PC-3 (cell line): ENCODE measurements around the gene NANS. TPM values are rescaled to one million over a fixed set of nuclear protein-coding genes. Genes with fewer than 3 reads are reported as not detected.

Experiments
- ATAC-seq: fragments of 200-7000 bp; cut with Tn5 transposase; 2 replicates; pipeline ENCODE4 v1.9.1; 2020; ENCODE audit warnings: mild to moderate bottlenecking, moderate library complexity
- BruUV-seq: library from RNA; stranded (reverse); fragments of 400-500 nt; replicated peaks from 2 replicates; lab custom pipeline; 2021; lab: Mats Ljungman, UMichigan
- CTCF ChIA-PET: fragments of 300-600 bp; sonication (Branson Sonifier 250); formaldehyde crosslinking; loops from one replicate; lab custom pipeline; 2022; ENCODE audit warnings: antibody characterized with exemption; lab: Charles Lee
- POLR2A ChIA-PET: fragments of 300-600 bp; sonication (Branson Sonifier 250); formaldehyde crosslinking; loops from one replicate; lab custom pipeline; 2022; ENCODE audit warnings: antibody characterized with exemption; ENCODE audit not compliant: unreplicated experiment; lab: Charles Lee
- DNase-seq: peaks from one replicate; pipeline ENCODE4 v3.0.0-alpha.2; 2015
- H2AFZ ChIP-seq: fragments of 300-600 bp; sonication (generic); 2 replicates; pipeline ENCODE4 v1.6.0; 2016; ENCODE audit warnings: antibody characterized with exemption, low read length
- H3F3A ChIP-seq: fragments of 300-600 bp; sonication (generic); one replicate; pipeline ENCODE4 v1.6.0; 2017; ENCODE audit warnings: antibody characterized with exemption, low read length, control low read depth, mild to moderate bottlenecking; ENCODE audit not compliant: unreplicated experiment
- H3K27ac ChIP-seq: fragments of 300-600 bp; sonication (generic); 2 replicates; pipeline ENCODE4 v1.5.1; 2016; ENCODE audit warnings: mild to moderate bottlenecking, low read length
- H3K27me3 ChIP-seq: fragments of 300-600 bp; sonication (generic); 2 replicates; pipeline ENCODE4 v1.6.1; 2016; ENCODE audit warnings: low read length, mixed read lengths
- H3K36me3 ChIP-seq: fragments of 300-600 bp; sonication (generic); 2 replicates; pipeline ENCODE4 v1.6.1; 2016; ENCODE audit warnings: low read depth, mixed run types, low read length, mixed read lengths
- H3K4me1 ChIP-seq: fragments of 300-600 bp; sonication (generic); 2 replicates; pipeline ENCODE4 v1.5.1; 2016; ENCODE audit warnings: low read length; ENCODE audit not compliant: insufficient read depth
- H3K4me2 ChIP-seq: fragments of 300-600 bp; sonication (generic); 2 replicates; pipeline ENCODE4 v1.6.0; 2016; ENCODE audit warnings: low read length
- H3K4me3 ChIP-seq: fragments of 300-600 bp; sonication (generic); 2 replicates; pipeline ENCODE4 v1.5.1; 2016; ENCODE audit warnings: mild to moderate bottlenecking, low read length, mixed read lengths
- H3K79me2 ChIP-seq: fragments of 300-600 bp; sonication (generic); 2 replicates; pipeline ENCODE4 v1.6.1; 2017; ENCODE audit warnings: low read length, mixed read lengths
- H3K9ac ChIP-seq: fragments of 300-600 bp; sonication (generic); 2 replicates; pipeline ENCODE4 v1.6.0; 2016; ENCODE audit warnings: mild to moderate bottlenecking, low read length
- H3K9me2 ChIP-seq: fragments of 300-600 bp; sonication (generic); replicated peaks from 2 replicates; pipeline ENCODE4 v1.6.1; 2016; ENCODE audit warnings: mixed run types, low read length, mixed read lengths
- H3K9me3 ChIP-seq: fragments of 300-600 bp; sonication (generic); 2 replicates; pipeline ENCODE4 v1.6.1; 2016; ENCODE audit warnings: low read length, mixed read lengths
- H4K20me1 ChIP-seq: fragments of 300-600 bp; sonication (generic); 2 replicates; pipeline ENCODE4 v1.6.1; 2016; ENCODE audit warnings: low read length, mixed read lengths
- EZH2 ChIP-seq: fragments of 300-600 bp; sonication (generic); IDR thresholded peaks from one replicate; pipeline ENCODE4 v1.6.1; 2017; ENCODE audit warnings: antibody characterized with exemption, mild to moderate bottlenecking, low read length; ENCODE audit not compliant: unreplicated experiment
- EZH2phosphoT487 ChIP-seq: fragments of 300-600 bp; sonication (generic); IDR thresholded peaks from 2 replicates; pipeline ENCODE4 v1.6.1; 2018; ENCODE audit warnings: mild to moderate bottlenecking, antibody characterized with exemption, low read length, borderline replicate concordance
- intact Hi-C: fragments of 100-400 bp; cut with micrococcal nuclease; formaldehyde crosslinking; loops from 2 replicates; pipeline ENCODE4 v1.9.0; 2023
- total RNA-seq: library from RNA; depleted of rRNA; stranded (reverse); fragments of >200 nt; gene quantifications from 2 replicates; pipeline ENCODE4 v1.2.3, GENCODE V29; 2014
- TF ChIP-seq, protein P1 (sequence below): fragments of 300-600 bp; sonication (generic); conservative IDR thresholded peaks from 2 replicates; pipeline ENCODE4 v1.5.1; 2017; ENCODE audit warnings: antibody characterized with exemption, low read depth, mild to moderate bottlenecking, low read length

The NANS gene
- total RNA-seq, 1 experiment from 2014 or later, result 93.0 TPM

DNA sequence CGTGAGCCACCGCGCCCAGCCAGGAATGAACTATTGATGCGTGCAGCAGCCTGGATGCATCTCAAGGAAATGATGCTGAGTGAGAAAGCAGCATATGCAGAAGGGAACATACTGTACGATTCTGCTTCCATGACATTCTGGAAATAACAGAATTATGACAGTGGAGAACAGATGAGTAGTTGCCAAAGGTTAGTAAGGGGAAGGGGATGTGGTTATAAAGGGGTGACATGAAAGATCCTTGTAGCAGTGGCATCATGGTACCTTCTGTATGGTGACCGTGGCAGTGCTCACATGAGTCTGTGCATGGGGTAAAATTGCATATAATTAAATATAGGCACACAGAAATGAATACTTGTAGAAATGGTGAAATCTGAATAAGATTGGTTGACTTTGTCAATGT, 13.0 kb downstream of the NANS start:
- POLR2A ChIA-PET, result no interaction called here
- H3K9me3 ChIP-seq, result no peaks in the 10 kb centered on the region
- TF ChIP-seq EZH2, result no peak
- TF ChIP-seq, protein P1, sequence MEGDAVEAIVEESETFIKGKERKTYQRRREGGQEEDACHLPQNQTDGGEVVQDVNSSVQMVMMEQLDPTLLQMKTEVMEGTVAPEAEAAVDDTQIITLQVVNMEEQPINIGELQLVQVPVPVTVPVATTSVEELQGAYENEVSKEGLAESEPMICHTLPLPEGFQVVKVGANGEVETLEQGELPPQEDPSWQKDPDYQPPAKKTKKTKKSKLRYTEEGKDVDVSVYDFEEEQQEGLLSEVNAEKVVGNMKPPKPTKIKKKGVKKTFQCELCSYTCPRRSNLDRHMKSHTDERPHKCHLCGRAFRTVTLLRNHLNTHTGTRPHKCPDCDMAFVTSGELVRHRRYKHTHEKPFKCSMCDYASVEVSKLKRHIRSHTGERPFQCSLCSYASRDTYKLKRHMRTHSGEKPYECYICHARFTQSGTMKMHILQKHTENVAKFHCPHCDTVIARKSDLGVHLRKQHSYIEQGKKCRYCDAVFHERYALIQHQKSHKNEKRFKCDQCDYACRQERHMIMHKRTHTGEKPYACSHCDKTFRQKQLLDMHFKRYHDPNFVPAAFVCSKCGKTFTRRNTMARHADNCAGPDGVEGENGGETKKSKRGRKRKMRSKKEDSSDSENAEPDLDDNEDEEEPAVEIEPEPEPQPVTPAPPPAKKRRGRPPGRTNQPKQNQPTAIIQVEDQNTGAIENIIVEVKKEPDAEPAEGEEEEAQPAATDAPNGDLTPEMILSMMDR, result no peak
- no peak for TF ChIP-seq EZH2phosphoT487
- CTCF ChIA-PET, result no interaction called here
- no peak overlapping the region for H3K27ac ChIP-seq
- H3F3A ChIP-seq, result no peaks in the 10 kb centered on the region
- no peaks in the 10 kb centered on the region for H3K9me2 ChIP-seq
- no peak overlapping the region for H3K9ac ChIP-seq
- peaks cover 7% of the 10 kb centered on the region; the same call in 1 of the 2 replicates for H3K4me1 ChIP-seq
- H3K4me2 ChIP-seq, result no peak overlapping the region
- no peak overlapping the region for H3K4me3 ChIP-seq
- peaks cover 14% of the 10 kb centered on the region; the same call in 1 of the 2 replicates for H3K79me2 ChIP-seq
- ATAC-seq, result no peak
- DNase-seq, result no peak
- no peaks in the 10 kb centered on the region for H3K27me3 ChIP-seq
- H3K36me3 ChIP-seq, result peaks cover 10% of the 10 kb centered on the region; the same call in 1 of the 2 replicates
- no TSS peak for BruUV-seq
- intact Hi-C loops, result no loop called here
- no peak overlapping the region for H2AFZ ChIP-seq
- H4K20me1 ChIP-seq, result no peaks in the 10 kb centered on the region

DNA sequence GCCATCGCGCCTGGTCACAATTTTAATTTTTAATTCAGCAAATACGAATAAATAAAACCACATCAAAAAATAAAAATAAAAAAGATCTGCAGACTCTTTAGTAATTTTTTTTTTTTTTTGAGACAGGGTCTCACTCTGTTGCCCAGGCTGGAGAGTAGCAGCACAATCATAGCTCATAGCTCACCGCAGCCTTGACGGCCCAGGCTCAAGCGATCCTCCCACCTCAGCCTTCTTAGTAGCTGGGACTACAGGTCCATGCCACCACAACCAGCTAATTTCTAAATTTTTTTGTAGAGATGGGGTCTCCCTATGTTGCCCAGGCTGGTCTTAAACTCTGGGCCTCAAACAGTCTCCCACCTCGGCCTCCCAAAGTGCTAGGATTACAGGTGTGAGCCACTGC, 14.2 kb downstream of the NANS start:
- H4K20me1 ChIP-seq, result no peaks in the 10 kb centered on the region
- ChIA-PET POLR2A (no interaction called here), CTCF (no interaction called here)
- no peak overlapping the region for H3K4me3 ChIP-seq
- no peaks in the 10 kb centered on the region for H3K27me3 ChIP-seq
- peaks cover 18% of the 10 kb centered on the region; the same call in 1 of the 2 replicates for H3K79me2 ChIP-seq
- no peak for ATAC-seq
- H3K4me1 ChIP-seq, result peaks cover 7% of the 10 kb centered on the region; the same call in 1 of the 2 replicates
- no peaks in the 10 kb centered on the region for H3K9me3 ChIP-seq
- no peaks in the 10 kb centered on the region for H3K9me2 ChIP-seq
- peaks cover 5% of the 10 kb centered on the region; the same call in 1 of the 2 replicates for H3K36me3 ChIP-seq
- H3K9ac ChIP-seq, result no peak overlapping the region
- no peak overlapping the region for H2AFZ ChIP-seq
- TF ChIP-seq EZH2, result no peak
- TF ChIP-seq, protein P1, result no peak
- TF ChIP-seq EZH2phosphoT487, result no peak
- no peak for DNase-seq
- no TSS peak for BruUV-seq
- intact Hi-C loops, result loop anchor here (5.0 kb wide), 1 partner anchor 122 kb away; the partner anchor contains the start of gene CORO2A
- H3F3A ChIP-seq, result no peaks in the 10 kb centered on the region
- H3K27ac ChIP-seq, result no peak overlapping the region
- no peak overlapping the region for H3K4me2 ChIP-seq

DNA sequence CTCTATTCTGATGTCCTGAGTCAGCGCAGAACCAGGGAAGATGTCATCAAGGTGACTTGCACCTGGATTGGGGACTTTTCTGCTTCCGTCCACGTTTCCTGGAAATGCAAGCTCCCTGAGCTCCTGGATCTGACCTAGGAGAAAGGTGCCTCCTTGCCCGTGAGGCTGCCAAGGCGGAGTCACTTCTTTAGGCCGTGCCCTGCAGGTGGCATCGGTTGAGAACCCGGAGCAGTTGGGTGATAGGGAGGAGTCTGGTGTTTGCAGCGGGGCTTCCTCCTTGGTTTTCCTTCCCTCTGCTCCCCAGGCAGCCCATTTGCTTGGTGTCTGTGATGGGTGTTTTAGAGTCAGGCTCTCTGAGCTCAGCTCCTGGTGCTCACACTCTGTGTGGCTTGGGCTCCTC, 15.2 kb downstream of the NANS start:
- Histone ChIP-seq H3K4me1 (peaks cover 7% of the 10 kb centered on the region; the same call in 1 of the 2 replicates), H3K27me3 (no peaks in the 10 kb centered on the region), H3K27ac (peak overlapping the region; percentile 32), H2AFZ (no peak overlapping the region), H4K20me1 (no peaks in the 10 kb centered on the region), H3K4me3 (no peak overlapping the region), H3K4me2 (no peak overlapping the region), H3K9me3 (no peaks in the 10 kb centered on the region), H3K9ac (no peak overlapping the region), H3K79me2 (peaks cover 18% of the 10 kb centered on the region; the same call in 1 of the 2 replicates), H3K9me2 (no peaks in the 10 kb centered on the region), H3F3A (no peaks in the 10 kb centered on the region), H3K36me3 (no peaks in the 10 kb centered on the region; the same call in 1 of the 2 replicates)
- CTCF ChIA-PET, result interaction anchor here (0.7 kb wide), 1 partner anchor 26 kb away, joined by 3 read pairs; no protein-coding TSS in a partner anchor
- no peak for DNase-seq
- TF ChIP-seq, protein P1, result no peak
- TF ChIP-seq EZH2phosphoT487 (no peak), EZH2 (no peak)
- no TSS peak for BruUV-seq
- POLR2A ChIA-PET, result interaction anchor here (0.5 kb wide), 1 partner anchor 15 kb away, joined by 9 read pairs; the partner anchor contains the start of gene NANS
- no peak for ATAC-seq
- intact Hi-C loops, result loop anchor here (5.0 kb wide), 1 partner anchor 121 kb away; the partner anchor contains the start of gene CORO2A
